ENCODE data around the gene OR10P1.

OR10P1 gene

DNA sequence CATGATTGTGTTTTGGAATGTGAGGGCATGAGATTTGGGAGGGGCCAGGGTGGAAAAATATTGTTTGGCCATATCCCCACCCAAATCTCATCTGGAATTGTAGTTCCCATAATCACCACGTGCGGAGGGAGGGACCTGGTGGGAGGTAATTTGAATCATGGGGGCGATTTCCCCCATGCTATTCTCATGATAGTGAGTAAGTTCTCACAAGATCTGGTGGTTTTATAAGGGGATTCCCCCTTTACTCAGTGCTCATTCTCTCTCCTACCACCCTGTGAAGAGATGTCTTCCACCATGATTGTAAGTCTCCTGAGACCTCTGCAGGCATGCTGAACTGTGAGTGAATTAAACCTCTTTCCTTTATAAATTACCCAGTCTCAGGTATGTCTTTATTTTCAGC, 15.7 kb downstream of the OR10P1 start:
- no peak for DNase-seq

DNA sequence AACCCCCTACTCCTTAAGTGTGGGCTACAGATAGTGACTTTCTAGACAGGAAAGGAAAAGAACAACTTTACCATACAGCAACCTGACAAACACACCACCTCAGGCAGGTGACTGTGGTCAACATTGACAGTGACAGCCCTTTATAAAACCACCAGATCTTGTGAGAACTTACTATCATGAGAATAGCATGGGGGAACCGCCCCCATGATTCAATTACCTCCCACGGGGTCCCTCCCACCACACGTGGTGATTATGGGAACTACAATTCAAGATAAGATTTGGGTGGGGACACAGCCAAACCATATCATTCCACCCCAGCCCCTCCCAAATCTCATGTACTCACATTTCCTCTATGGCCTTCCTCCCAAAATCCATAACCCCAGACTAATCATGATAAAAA, 16.3 kb downstream of the OR10P1 start:
- no peak for DNase-seq

DNA sequence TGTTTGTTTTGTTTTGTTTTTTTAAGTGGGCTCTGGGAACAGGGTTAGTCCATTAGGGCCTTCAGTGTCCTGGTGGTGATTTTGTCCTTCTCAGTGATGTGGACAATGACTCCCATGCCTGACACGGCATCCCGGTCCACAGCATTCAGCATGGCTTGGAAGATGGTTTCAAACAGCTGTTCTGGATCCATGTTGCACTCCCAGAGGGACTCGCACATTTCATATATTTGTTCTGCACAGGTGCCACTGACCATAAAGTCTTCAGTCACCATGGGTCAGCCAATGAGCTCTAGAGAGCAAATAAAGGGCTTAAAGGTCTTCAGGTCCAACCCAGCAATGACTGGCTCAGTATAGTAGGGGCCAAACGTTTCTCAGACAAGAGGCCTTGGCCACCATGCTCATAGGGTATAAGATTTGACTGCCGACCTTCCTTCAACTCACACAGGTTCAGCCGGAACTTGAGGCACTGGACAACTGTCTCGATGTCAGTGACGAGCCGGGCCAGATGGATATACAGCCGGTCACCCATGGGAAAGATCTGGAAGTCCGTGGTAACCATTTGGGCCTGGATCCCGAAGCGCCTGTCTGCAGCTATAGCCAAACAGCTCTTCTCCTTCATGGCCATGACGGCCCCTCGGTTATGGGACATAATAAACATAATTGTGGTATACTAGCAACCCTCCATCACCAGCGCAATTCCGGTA, 18.0 kb downstream of the OR10P1 start:
- DNase-seq = no peak

DNA sequence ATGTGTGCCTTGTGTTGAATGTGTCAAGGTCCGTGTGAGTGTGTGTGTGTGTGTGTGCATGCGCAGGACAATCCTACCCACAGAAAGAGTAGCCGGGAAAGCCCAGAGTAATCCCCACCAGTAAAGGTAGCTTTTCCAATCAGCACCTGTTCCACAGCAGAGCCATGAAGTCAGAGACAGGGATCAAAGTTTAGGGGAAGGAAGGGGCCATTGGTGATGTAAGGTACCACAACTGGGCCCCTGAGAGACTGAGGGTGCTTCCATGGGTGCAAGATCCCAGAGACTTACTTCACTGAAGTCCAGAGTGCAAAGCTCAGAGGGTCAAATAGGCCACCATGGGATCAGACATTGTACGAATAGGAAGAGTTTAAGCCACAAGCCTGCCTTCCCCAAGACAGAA, 20.5 kb downstream of the OR10P1 start:
- no peak for DNase-seq

DNA sequence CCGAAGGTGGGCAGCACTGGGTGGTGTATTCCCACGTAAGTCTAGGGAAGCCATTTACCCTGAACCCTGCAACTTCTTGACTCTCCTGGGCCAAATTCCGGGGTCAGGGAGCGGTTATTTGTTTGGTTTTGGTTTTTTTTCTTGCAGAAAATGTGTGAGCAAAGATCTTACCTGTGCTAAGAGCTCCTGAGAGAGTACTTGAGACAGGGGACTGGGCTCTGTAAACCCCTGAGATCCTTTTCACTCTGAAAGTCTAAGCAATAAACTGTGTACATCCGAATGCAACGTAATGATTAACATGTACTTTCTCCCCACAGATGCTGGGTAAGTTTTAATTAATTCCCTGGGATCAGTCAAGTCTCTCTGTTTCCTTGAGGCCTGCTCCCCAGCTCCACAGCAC, 21.5 kb downstream of the OR10P1 start:
- DNase-seq = no peak

DNA sequence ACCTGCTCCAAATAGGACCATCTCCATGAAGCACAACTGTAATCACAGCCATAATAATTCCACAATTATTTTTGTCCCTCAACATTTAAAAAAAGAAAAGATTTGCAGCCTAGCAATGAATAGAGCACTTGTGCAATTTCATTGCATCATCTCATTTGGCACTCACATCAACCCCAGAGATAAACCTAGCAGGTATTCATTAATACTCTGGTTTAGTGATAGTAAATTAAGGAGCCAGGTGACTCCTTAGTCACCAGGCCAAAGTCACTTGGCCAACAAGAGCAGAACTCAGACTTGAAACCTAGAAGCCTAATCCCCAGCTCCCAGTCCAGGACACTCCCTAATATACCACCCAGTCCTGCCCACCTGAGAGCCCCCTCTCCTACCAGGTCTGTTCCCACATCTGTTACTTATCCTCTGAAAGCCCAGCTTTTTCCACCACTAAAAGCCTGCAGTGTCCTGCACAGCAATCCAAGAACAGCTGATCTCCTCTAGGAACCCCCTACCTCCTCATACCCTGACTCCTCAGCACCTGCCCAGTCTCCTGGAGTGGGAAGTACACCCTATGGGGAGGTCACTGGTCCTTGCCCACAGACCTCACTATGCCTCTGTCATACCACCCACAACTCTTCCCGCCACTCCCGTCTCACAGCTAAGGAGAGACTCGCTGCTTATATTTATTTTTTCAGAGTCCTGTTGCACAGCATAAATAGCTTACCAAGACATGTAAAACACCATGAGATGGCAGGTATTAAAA, 22.1 kb downstream of the OR10P1 start:
- DNase-seq = no peak

DNA sequence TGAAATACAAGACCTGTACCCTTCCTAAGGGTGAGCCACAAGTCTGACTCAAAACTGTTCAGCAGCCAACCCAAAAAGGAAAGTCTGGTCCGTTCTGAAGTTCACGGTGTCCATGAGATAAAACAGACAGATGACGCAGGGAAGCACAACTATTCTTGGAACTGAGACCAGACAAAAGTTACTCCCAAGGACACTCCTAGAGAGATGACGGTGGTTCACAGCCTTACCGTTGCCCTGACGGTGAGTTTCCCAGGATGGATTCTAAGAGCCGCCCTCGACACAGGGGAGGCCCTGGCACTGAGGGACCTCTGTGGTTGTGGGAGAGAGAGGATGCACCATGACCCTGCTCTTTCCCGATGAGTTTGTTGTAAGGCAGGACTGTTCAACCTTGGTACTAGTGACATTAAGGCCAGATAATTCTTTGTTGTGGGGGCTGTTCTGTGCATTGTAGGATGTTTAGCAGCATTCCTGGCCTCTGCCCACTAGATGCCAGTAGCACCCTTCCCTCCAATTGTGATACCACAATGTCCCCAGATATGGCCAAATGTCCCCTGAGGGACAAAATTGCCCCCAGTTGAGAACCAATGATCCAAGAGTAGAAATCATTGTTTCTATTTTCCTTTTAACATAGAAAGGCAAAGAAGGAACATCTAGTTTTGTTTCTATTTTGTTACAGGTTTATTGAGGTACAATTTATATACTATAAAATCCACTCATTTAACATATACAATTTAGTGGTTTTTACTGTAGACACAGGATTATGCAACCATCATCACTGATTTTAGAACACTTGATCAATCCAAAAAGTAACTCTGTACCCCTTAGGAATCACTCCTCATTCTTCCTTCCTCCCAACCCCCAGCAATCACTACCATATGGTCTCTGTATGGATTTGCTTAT, 23.0 kb downstream of the OR10P1 start:
- no peak for DNase-seq

DNA sequence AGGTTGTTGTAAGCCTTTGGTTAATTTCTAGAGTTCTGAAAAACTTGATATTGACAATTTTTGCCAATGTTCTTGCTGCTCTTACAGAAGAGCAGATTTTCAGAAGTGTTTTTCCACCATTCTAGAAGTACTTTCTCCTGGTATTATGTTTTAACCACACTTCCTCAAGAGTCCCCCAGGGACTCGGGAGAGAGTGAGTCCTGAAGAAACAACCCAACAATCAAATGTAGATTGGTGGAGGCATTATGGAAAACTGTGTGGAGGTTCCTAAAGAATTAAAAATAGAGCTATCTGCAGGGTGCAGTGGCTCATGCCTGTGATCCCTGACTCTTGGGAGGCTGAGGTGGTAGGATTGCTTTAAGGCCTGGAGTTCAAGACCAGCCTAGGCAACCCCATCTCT, 26.7 kb downstream of the OR10P1 start:
- no peak for DNase-seq

DNA sequence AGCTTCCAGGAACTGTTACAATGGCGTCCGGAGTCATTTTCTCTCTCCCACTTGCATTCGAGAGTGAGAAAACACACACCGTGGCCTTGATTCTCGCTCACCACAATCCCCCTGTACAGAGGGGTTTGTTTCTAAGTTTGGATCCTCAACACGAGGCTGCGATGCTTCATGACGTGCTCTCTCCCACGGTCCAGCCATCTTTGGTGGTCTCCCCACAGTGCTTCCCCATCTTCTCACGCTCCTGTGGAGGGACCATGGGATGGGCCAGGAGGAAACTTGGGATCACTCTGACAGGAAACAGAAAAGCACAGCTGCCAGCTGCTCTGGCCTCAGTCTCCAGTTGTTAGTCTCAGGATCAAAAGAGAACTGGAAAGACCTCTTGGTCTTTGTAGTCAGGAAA, 28.1 kb downstream of the OR10P1 start:
- no peak for DNase-seq

DNA sequence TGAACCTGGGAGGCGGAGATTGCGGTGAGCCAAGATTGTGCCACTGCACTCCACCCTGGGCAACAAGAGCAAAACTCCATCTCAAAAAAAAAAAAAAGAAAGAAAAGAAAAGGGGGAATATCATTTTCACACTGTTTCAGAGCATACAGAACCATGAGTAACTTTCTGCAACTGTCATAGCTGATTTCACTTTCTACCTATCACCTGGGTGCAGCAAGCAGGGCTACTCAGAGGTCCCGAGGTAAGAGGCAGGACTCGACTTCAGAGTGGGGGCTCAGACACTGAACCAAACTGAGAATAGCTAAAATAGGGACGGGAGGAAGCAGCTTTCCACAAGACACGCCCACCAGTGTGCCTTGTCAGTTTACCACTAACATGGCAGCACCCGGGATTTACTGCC, 29.8 kb downstream of the OR10P1 start:
- no peak for DNase-seq

DNA sequence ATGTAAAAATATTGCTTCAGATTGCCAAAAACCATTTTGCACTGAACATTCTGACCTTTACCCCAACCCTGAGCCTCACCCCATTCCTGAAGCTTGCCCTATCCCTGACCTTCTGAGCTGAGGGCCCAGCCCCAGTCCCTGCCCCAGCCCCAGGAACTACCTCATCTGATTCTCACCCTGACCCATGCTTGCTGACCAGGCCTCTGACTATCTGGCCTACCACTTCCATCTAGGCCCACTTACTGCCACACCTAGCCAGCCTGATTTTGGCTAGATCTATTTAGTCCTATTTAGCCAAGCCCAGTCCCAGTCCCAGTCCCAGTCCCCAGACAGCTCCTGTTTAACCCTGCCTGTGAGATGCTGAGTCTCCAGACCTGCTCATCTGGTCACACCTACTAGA, 33.6 kb downstream of the OR10P1 start:
- DNase-seq = no peak

DNA sequence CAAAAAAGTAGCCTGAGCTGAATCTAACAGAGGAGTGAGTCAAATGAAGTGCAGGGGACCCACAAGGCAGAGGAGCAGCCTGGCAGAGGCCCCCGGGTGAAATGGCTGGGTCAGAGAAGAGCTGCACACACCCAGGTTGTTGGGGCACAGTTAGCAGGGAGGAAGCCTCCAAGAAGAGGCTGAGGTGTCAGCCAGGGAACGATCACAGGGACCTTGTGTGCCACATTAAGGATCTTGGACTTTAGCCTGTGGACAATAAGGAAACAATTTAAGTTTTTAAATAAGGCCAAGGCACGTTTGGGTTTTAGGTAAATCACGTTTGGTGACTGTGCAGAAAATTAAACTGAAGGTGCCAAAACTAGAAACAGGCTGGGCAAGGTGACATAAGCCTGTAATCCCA, 35.1 kb downstream of the OR10P1 start:
- no peak for DNase-seq

DNA sequence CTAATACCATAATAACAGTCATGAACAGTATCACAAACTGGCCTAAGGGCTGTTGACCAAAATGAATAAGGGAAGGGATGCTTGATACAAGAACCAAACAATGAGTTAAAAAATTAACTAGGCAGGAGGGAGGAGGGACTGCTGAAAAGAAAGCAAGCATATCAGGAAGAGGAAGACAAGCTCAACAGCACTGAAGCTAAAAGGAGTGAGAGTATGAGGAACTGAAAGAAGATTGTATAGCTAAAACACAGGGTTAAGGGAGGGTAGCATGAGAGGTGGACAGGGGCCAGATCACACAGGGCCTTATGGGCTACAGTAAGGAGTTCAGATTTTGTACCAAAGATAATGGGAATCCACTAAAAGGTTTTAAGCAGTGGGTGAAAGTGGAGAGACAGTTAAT, 36.9 kb downstream of the OR10P1 start:
- no peak for DNase-seq

DNA sequence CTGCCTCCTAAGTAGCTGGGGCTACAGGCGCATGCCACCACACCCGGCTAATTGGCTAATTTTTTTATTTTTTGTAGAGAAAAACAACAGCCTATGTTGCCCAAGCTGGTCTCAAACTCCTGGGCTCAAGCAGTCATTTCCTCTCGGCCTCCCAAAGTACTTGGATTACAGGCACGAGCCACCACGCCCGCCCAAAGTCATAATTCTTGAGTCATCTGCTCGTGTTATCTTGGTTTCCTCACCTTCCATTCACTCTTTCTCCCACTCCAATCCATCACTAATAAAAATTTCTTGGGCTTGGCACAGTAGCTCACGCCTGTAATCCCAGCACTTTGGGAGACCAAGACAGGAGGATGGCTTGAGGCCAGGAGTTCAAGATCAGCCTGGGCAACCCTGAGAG, 39.0 kb downstream of the OR10P1 start:
- DNase-seq = no peak

DNA sequence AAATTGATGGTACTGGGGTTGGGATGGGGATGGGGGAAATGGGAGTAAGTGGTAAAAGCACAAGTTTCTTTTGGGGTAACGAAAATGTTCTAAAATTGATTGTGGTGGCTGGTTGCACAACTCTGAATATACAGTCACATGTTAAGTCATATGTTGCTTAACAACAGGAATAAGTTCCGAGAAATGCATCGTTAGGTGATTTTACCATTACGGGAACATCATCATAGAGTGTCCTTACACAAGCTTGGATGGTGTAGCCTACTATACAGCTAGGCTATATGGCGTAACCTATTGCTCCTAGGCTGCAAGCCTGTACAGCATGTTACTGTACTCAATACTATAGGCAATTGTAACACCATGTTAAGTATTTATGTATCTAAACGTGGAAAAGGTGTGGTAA, 40.0 kb downstream of the OR10P1 start:
- no peak for DNase-seq

DNA sequence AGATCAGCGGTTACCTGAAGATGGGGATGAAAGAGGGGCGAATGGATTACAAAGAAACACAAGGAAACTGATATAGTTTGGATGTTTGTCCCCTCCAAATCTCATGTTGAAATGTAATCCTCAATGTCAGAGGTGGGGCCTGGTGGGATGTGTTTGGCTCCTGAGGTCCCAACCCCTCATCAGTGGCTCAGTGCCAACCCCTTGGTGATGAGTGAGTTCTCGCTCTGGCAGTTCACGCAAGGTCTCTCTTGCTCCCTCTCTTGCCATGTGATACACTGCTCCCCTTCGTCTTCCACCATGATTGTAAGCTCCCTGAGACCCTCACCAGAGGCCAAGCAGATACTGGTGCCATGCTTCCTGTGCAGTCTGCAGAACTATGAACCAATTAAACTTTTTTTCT, 43.0 kb downstream of the OR10P1 start:
- DNase-seq = no peak

DNA sequence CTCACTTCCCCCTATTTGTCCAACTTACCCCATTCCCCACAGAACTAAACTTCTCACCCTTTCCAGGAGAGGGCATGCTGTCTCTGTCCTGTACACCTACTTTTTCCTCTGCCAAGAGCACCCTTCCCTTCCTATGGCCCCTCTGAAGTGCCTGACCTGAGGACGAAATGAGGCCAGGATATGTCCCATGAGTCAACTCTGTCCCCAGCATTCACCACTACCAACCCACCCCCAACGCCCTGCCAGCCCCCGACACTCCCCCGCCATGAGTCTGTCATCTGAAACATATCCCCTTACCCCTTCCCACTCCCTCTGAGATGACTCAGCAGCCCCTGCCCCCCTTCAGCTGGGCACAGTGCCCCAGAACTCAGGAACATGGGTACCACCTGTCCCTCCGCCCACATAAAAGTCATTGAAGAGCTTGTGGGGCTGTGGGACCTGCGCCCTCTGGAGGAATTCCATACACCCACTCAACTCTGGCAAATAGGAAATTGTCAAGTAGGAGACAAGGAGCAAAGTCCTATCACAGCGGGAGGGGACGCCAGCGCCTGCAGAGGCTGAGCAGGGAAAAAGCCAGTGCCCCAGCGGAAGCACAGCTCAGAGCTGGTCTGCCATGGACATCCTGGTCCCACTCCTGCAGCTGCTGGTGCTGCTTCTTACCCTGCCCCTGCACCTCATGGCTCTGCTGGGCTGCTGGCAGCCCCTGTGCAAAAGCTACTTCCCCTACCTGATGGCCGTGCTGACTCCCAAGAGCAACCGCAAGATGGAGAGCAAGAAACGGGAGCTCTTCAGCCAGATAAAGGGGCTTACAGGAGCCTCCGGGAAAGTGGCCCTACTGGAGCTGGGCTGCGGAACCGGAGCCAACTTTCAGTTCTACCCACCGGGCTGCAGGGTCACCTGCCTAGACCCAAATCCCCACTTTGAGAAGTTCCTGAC, 44.7 kb downstream of the OR10P1 start:
- no peak for DNase-seq

DNA sequence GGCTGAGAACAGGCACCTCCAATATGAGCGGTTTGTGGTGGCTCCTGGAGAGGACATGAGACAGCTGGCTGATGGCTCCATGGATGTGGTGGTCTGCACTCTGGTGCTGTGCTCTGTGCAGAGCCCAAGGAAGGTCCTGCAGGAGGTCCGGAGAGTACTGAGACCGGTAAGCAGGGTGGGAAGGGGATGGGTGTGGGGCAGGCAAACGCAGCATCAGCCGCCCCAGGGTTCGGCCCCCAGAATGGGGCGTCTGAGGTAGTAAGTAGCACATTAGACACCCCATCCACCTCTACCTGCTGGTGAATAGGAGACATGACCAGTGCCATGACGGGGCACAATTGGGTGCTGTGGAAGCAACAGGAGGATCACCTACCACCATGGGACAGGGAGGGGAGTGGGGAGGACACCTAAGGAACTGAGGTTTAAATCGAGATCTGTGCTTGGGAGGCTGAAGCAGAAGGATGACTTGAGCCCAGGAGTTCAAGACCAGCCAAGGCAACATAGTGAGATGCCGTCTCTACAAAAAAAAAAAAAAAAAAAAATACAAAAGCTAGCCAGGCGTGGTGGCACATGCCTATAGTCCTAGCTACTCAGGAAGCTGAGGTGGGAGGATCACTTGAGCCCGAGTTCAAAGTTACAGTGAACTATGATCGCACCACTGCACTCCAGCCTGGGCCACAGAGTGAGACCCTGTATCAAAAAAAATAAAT, 45.5 kb downstream of the OR10P1 start:
- no peak for DNase-seq

DNA sequence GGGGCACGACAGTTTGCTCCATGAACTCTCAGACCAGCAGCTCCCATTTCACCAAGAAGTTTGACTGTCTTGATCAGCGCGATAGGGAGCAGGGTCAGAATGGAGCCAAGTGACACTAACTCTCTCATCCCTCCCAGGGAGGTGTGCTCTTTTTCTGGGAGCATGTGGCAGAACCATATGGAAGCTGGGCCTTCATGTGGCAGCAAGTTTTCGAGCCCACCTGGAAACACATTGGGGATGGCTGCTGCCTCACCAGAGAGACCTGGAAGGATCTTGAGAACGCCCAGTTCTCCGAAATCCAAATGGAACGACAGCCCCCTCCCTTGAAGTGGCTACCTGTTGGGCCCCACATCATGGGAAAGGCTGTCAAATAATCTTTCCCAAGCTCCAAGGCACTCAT, 47.0 kb downstream of the OR10P1 start:
- DNase-seq = no peak

DNA sequence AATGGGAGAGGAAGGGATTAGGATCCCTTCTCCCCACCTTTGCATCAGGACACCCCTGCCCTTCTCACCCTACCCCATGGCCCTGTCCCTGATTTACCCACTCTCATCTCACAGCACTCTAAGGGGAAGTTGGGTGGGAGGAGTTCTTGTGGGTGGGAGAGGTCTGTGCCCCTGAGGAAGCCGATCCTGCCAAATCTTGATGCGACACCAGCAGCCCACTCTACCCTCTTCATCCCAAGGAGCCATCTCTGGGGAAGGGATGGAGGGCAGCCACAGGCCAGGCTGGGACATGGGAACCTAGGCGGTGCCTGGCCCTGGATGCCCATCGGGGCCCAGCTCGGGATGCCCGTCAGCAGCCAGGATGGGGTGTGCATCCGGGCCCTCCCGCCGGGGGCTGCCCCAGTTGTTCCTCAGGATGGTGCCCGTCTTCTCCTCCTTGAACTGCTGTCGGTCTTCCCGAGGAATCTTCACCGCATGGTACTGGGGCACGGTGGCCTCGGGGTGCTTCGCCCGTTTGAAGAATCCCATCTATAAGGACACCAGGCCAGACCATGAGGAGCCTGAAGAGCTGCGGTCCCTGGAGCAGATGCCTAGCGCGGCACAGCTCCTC, 48.2 kb downstream of the OR10P1 start:
- no peak for DNase-seq

DNA sequence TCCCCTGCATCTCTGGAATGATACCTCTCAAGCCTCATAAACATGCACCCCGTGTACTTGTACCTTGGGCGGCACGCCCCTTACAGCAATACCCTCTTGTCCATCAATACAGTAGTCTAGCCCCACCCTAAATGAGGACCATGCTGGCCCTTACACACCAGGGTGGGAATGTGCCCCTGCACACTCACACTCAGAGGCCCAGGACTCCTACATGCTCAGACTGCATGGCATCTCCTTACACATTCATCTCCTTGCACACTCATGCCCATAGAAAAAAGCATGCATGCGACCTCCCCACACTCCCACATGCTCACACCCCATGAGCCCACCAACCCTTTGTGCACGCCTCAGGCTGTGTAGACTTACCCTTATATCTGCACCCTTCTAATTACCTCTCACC, 49.0 kb downstream of the OR10P1 start:
- DNase-seq = no peak
